GM10266 (cell line): ENCODE data around the gene HERC6.

Experiments used
- DNase-seq: peaks from one replicate; pipeline ENCODE4 v3.0.0; 2012; ENCODE audit errors: extremely low spot score
- CTCF ChIP-seq: IDR thresholded peaks from 2 replicates; pipeline ENCODE4 v1.5.1; 2012; ENCODE audit warnings: mild to moderate bottlenecking, low read depth; ENCODE audit not compliant: control insufficient read depth, insufficient read depth; ENCODE audit errors: missing control alignments

The HERC6 gene

GRCh38 chr4:88452912-88453311 lies 74.3 kb downstream of the HERC6 start:
- no peak for DNase-seq
- no peak for TF ChIP-seq CTCF

- DNase-seq = peak; percentile 94
- TF ChIP-seq CTCF = peak; percentile 52
Measured at GRCh38 chr4:88456670-88457306, 78.1 kb downstream of the HERC6 start, which contains the start of gene HERC5. Gene HERC5 (plus strand): TSS chr4:88457119. CDS start chr4:88457270, 151 bp downstream.

GRCh38 chr4:88457307-88458103 lies 78.9 kb downstream of the HERC6 start:
- no peak for TF ChIP-seq CTCF
- peak; percentile 43 for DNase-seq

- no peak for TF ChIP-seq CTCF
- DNase-seq = no peak
Measured at GRCh38 chr4:88458104-88458740, 79.6 kb downstream of the HERC6 start.

GRCh38 chr4:88465653-88466192 lies 87.1 kb downstream of the HERC6 start:
- no peak for DNase-seq
- TF ChIP-seq CTCF = no peak

GRCh38 chr4:88467392-88467791 lies 88.7 kb downstream of the HERC6 start:
- no peak for TF ChIP-seq CTCF
- DNase-seq = no peak
